ENCODE data around the gene CPSF7. TPM values are rescaled to one million over a fixed set of nuclear protein-coding genes. Genes with fewer than 3 reads are reported as not detected.
"Not testable (repeated sequence)": the region's sequence is repeated elsewhere in the genome, so short reads cannot be mapped to it uniquely, and the experiment has no call there.

The CPSF7 gene
- total and polyA plus RNA-seq, 5 experiments from 2014 or later, result 20.6 to 175 (median 34.8) TPM

- H3K9me3 Mint-ChIP-seq, result no peaks in the 10 kb centered on the region
- POLR2A ChIA-PET, result no interaction called here
- ATAC-seq, result no peak
- H3K36me3 Mint-ChIP-seq, result peaks cover 5 to 82% (median 8%) of the 10 kb centered on the region in 3 donors
- H3K4me1 Mint-ChIP-seq, result peaks cover 0 to 5% (median 0%) of the 10 kb centered on the region in 4 donors
- H3K4me3 Mint-ChIP-seq, result no peak overlapping the region
- no peaks in the 10 kb centered on the region for H3K27me3 Mint-ChIP-seq
- no peak for DNase-seq
- H3K27ac Mint-ChIP-seq, result peak overlapping the region in 6 of 10 donors; percentile 4 to 76 (median 29)
Observed at GRCh38 chr11:61404641-61405040, 25.1 kb downstream of the CPSF7 start.

DNA sequence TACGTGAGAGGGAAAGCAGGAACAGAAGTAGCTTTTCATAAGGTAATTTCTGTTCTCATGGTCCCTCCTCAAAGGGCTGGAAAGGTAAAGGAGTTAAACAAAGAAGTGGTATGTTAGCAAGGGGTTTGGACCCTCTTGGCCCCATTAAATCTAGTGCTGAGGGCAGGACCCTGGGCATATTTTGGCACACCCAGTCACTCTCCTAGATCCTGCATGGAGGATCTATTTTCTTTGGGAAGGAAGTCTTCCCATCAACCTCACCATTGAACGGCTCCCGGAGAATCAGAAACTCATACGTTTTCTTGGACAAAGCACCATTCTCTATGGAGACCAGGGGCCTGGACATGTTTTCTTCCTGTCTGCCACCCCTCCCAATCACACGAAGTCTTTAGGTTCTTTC, 25.7 kb downstream of the CPSF7 start:
- Mint-ChIP-seq H3K27me3 (no peaks in the 10 kb centered on the region), H3K36me3 (peaks cover 5 to 82% (median 8%) of the 10 kb centered on the region in 3 donors), H3K9me3 (no peaks in the 10 kb centered on the region), H3K4me3 (no peak overlapping the region), H3K27ac (peak overlapping the region in 2 of 10 donors; percentile 4 to 76), H3K4me1 (peaks cover 0 to 5% (median 0%) of the 10 kb centered on the region in 4 donors)
- no peak for ATAC-seq
- POLR2A ChIA-PET, result no interaction called here
- DNase-seq, result no peak

- Mint-ChIP-seq H3K9me3 (no peaks in the 10 kb centered on the region), H3K36me3 (peaks cover 5 to 82% (median 8%) of the 10 kb centered on the region in 3 donors), H3K27ac (peak overlapping the region in 2 of 10 donors; percentile 43 to 63), H3K4me1 (peaks cover 0 to 5% (median 0%) of the 10 kb centered on the region in 4 donors), H3K27me3 (no peaks in the 10 kb centered on the region), H3K4me3 (no peak overlapping the region)
- DNase-seq (no peak), ATAC-seq (no peak)
- POLR2A ChIA-PET, result no interaction called here
Observed at GRCh38 chr11:61403658-61404057, 26.1 kb downstream of the CPSF7 start.

- DNase-seq, result no peak
- no peak for ATAC-seq
- peak overlapping the region in 7 of 10 donors; percentile 2 to 58 (median 52) for H3K27ac Mint-ChIP-seq
- no peaks in the 10 kb centered on the region for H3K9me3 Mint-ChIP-seq
- peaks cover 0 to 81% (median 0%) of the 10 kb centered on the region in 3 donors for H3K36me3 Mint-ChIP-seq
- no peak overlapping the region for H3K4me3 Mint-ChIP-seq
- peaks cover 0 to 4% (median 1%) of the 10 kb centered on the region in 4 donors for H3K4me1 Mint-ChIP-seq
- H3K27me3 Mint-ChIP-seq, result no peaks in the 10 kb centered on the region
- POLR2A ChIA-PET, result interaction anchor here (1.2 to 2.4 kb wide), 4 partner anchors 9 to 66 kb away, joined by 3 to 14 read pairs (median 3); partner anchors contain the start of genes TMEM138 and TMEM216
Observed at GRCh38 chr11:61401573-61401972, 28.2 kb downstream of the CPSF7 start.

DNA sequence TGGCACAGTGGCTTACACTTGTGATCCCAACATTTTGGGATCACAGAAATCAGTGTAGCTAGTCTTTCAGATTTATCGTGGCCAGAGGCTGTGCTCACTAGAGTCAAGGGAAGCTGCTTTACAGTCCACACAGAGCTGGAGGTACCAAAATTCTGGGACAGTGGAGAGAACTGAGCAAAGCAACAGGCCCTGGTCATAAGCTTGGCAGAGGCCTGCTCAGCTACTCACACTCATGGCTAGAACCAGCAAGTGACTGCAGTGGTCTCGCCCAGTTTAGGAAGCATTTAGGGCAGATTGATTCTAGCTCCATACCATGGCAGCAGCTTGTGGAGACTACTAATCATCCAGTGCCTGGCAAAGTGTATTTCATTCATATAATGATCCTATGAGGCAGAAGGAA, 28.6 kb downstream of the CPSF7 start:
- no peaks in the 10 kb centered on the region for H3K9me3 Mint-ChIP-seq
- peak overlapping the region in 6 of 10 donors; percentile 0 to 62 (median 33) for H3K27ac Mint-ChIP-seq
- H3K4me1 Mint-ChIP-seq, result peaks cover 0 to 4% (median 1%) of the 10 kb centered on the region in 4 donors
- H3K4me3 Mint-ChIP-seq, result no peak overlapping the region
- no peak for DNase-seq
- POLR2A ChIA-PET, result interaction anchor here (1.2 to 2.4 kb wide), 4 partner anchors 8 to 65 kb away, joined by 3 to 14 read pairs (median 3); partner anchors contain the start of genes TMEM138 and TMEM216
- no peaks in the 10 kb centered on the region for H3K27me3 Mint-ChIP-seq
- ATAC-seq, result no peak
- peaks cover 0 to 81% (median 0%) of the 10 kb centered on the region in 3 donors for H3K36me3 Mint-ChIP-seq

GRCh38 chr11:61392981-61393595, 36.7 kb downstream of the CPSF7 start:
- DNase-seq (peak in 5 of 10 donors; percentile 10 to 43 (median 32)), ATAC-seq (peak; percentile 54 to 59)
- POLR2A ChIA-PET, result interaction anchor here (0.5 to 4.2 kb wide), 8 partner anchors 9 to 1439 kb away, joined by 3 to 62 read pairs (median 12); partner anchors contain the start of genes CPSF7, CYB561A3, DDB1 and SDHAF2
- H3K4me1 Mint-ChIP-seq, result peaks cover 12 to 35% (median 26%) of the 10 kb centered on the region in 4 donors
- H3K36me3 Mint-ChIP-seq, result peaks cover 0 to 42% (median 4%) of the 10 kb centered on the region in 3 donors
- H3K27ac Mint-ChIP-seq, result peak overlapping the region; percentile 94 to 99 (median 98)
- peak overlapping the region; percentile 90 to 98 (median 96) for H3K4me3 Mint-ChIP-seq
- H3K27me3 Mint-ChIP-seq, result no peaks in the 10 kb centered on the region
- no peaks in the 10 kb centered on the region for H3K9me3 Mint-ChIP-seq

DNA sequence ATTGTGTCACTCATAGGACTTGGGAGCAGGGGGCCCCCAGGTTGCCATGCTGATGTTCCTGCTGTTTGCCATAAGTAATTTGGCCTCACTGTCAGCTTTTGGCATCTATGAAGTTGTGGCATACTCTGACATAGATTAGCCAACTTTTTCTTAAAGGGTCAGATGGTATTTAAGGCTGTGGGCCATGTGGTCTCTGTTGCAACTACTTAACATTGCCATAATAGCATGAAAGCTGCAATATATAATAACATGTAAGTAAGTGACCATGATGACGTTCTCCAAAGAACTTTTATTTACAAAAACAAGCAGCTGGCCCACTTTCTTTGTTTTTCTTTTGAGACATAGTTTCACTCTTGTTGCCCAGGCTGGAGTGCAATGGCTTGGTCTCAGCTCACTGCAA, 39.6 kb downstream of the CPSF7 start:
- H3K4me3 Mint-ChIP-seq, result peak overlapping the region in 1 of 10 donors; percentile 14
- H3K27me3 Mint-ChIP-seq, result no peaks in the 10 kb centered on the region
- POLR2A ChIA-PET, result interaction anchor here (3.2 to 4.2 kb wide), 2 partner anchors 40 to 55 kb away, joined by 22 to 62 read pairs; partner anchors contain the start of genes CPSF7, DDB1, SDHAF2 and TKFC
- peaks cover 0 to 13% (median 4%) of the 10 kb centered on the region in 3 donors for H3K36me3 Mint-ChIP-seq
- peak overlapping the region in 3 of 10 donors; percentile 9 to 55 (median 48) for H3K27ac Mint-ChIP-seq
- peaks cover 10 to 38% (median 32%) of the 10 kb centered on the region in 4 donors for H3K4me1 Mint-ChIP-seq
- ATAC-seq (no peak), DNase-seq (no peak)
- no peaks in the 10 kb centered on the region for H3K9me3 Mint-ChIP-seq

DNA sequence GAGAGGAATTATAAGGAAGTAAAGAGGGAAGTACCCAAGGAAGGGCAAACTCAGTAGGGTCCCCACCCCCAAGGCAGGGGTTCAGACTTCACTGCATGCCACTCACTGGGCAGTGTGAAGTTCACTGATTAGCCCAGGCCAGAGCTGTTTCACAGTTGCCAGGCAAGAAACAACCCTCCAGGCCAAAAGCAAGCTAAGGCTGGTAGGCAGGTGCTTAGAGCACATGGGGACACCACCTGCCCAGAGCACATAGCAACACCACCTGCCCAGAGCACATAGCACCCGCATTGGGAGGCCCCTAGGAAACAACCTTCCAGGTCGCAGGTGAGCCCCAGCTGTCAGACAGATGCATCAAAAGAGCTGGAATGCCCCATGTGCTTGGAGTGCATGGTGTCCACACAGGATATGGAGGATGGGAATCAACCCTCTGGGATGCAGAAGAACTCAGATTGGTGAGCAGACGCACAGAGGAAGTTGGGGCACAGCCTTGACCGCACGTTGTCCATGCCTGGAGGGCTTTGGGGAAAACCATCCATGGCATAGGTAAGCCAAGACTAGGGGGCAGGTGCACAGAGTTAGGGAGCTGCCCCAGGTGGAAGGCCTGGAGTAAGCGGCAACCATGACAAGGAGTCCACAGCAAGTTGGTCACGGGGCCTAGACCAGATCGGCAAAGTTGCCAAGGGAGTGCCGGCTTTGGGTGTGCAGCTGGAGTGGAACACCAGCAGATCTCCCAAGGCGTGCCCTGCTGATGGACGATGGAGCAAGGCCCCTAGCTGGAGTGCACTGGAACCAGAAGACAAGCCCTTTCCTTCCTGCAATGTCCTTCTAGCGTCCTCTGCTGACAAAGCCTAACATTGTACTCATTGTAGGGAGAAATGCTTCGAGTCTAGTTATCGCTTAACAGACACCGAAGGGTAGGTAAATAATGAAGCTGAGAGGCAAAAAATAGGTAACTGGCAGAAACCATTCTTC, 45.2 kb downstream of the CPSF7 start:
- no peak overlapping the region for H3K4me3 Mint-ChIP-seq
- H3K36me3 Mint-ChIP-seq, result no peaks in the 10 kb centered on the region
- DNase-seq (no peak), ATAC-seq (no peak)
- H3K4me1 Mint-ChIP-seq, result peaks cover 0 to 9% (median 6%) of the 10 kb centered on the region in 4 donors
- no peak overlapping the region for H3K27ac Mint-ChIP-seq
- no peaks in the 10 kb centered on the region for H3K9me3 Mint-ChIP-seq
- POLR2A ChIA-PET, result interaction anchor here (0.9 to 5.6 kb wide), 3 partner anchors 10 to 49 kb away, joined by 3 to 63 read pairs (median 21); partner anchors contain the start of genes CYB561A3, DDB1, TKFC and TMEM138
- H3K27me3 Mint-ChIP-seq, result no peaks in the 10 kb centered on the region

DNA sequence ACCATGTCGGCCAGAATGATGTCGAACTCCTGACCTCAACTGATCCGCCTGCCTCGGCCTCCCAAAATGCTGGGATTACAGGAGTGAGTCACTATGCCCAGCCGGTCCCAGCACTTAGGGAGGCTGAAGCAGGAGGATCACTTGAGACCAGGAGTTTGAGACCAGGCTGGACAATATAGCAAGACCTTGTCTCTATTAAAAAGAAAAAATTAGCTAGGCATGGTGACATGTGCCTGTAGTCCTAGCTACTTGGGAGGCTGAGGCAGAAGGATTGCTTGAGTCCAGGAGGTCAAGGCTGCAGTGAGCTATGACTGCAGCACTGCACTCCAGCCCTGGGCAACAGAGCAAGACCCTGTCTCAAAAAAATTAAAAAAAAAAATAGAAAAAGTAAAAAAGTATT, 45.9 kb downstream of the CPSF7 start:
- POLR2A ChIA-PET, result interaction anchor here (5.6 kb wide), 1 partner anchor 49 kb away, joined by 63 read pairs; the partner anchor contains the start of genes DDB1 and TKFC
- H3K4me3 Mint-ChIP-seq, H3K27ac Mint-ChIP-seq, DNase-seq, H3K36me3 Mint-ChIP-seq, ATAC-seq, H3K9me3 Mint-ChIP-seq, H3K4me1 Mint-ChIP-seq, H3K27me3 Mint-ChIP-seq: not testable (repeated sequence)

- no peak for DNase-seq
- Mint-ChIP-seq H3K9me3 (no peaks in the 10 kb centered on the region), H3K27ac (no peak overlapping the region), H3K4me3 (no peak overlapping the region), H3K4me1 (peaks cover 0 to 9% (median 6%) of the 10 kb centered on the region in 4 donors), H3K36me3 (peaks cover 0 to 8% (median 3%) of the 10 kb centered on the region in 3 donors), H3K27me3 (no peaks in the 10 kb centered on the region)
- POLR2A ChIA-PET, result interaction anchor here (1.2 kb wide), 1 partner anchor 48 kb away, joined by 3 read pairs; no protein-coding TSS in a partner anchor
- ATAC-seq, result no peak
Observed at GRCh38 chr11:61380884-61381283, 48.9 kb downstream of the CPSF7 start.

DNA sequence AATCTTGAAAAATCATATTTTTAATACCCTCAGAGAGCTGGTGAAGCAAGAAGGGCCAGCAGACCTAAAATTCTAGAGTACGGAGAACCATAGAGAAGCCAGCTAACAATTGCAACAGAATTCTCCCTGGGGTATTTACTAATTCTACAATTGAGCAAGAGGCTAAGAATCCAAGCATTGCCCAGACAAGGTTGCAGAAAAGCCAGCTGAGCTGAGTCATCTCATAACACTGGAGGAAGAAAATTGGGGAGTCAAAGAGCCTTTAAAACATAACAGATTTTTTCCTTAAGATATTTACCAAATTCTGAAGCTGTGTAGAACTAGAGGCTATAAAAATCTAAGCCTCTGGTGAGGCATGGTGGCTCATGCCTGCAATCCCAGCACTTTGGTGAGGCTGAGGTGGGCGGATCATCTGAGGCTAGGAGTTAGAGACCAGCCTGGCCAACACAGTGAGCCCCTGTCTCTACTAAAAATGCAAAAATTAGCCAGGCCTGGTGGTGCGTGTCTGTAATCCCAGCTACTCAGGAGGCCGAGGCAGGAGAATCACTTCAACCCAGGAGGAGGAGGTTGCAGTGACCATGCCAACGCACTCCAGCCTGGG, 51.0 kb downstream of the CPSF7 start:
- Mint-ChIP-seq H3K27ac (no peak overlapping the region), H3K36me3 (peaks cover 0 to 17% (median 8%) of the 10 kb centered on the region in 3 donors), H3K4me1 (no peaks in the 10 kb centered on the region), H3K4me3 (peak overlapping the region in 1 of 10 donors; percentile 14), H3K9me3 (no peaks in the 10 kb centered on the region), H3K27me3 (no peaks in the 10 kb centered on the region)
- POLR2A ChIA-PET, result no interaction called here
- DNase-seq (no peak), ATAC-seq (no peak)

Data from naive thymus-derived CD8-positive, alpha-beta T cell (primary cell).